Mesenchymal stem cell (in vitro differentiated cells and primary cell): ENCODE measurements around the gene PBX3.

Experiments
- DNase-seq: peaks from one replicate; pipeline ENCODE4 v3.0.0-alpha.2; 2013
- H2AFZ ChIP-seq: one replicate; pipeline ENCODE4 v1.6.1; 2013; ENCODE audit warnings: low read depth, mild to moderate bottlenecking, control low read depth, inconsistent platforms, low read length, moderate library complexity
- H2AK5ac ChIP-seq: 2 replicates; pipeline ENCODE4 v1.6.1; 2013; ENCODE audit warnings: low read length, moderate library complexity, mild to moderate bottlenecking, inconsistent platforms; ENCODE audit not compliant: severe bottlenecking
- H2BK120ac ChIP-seq: one replicate; pipeline ENCODE4 v1.6.1; 2013; ENCODE audit warnings: low read depth, mild to moderate bottlenecking, inconsistent platforms, low read length, moderate library complexity
- H2BK12ac ChIP-seq, 2 experiments: one replicate each; pipeline ENCODE4 v1.6.1; 2013; ENCODE audit warnings: inconsistent platforms in 2 of 2, low read length in 2 of 2, mild to moderate bottlenecking in 2 of 2, moderate library complexity in 2 of 2, control low read depth in 1 of 2
- H2BK15ac ChIP-seq: one replicate; pipeline ENCODE4 v1.6.1; 2013; ENCODE audit warnings: mild to moderate bottlenecking, low read depth, inconsistent platforms; ENCODE audit not compliant: poor library complexity, severe bottlenecking
- H2BK5ac ChIP-seq: 2 replicates; pipeline ENCODE4 v1.6.1; 2013; ENCODE audit warnings: low read depth, mild to moderate bottlenecking, low read length, control low read depth, inconsistent platforms; ENCODE audit not compliant: poor library complexity, severe bottlenecking
- H3K14ac ChIP-seq, 2 experiments: one replicate each; pipeline ENCODE4 v1.6.1; 2013; ENCODE audit warnings: inconsistent platforms in 2 of 2, low read length in 2 of 2, control low read depth in 1 of 2, mild to moderate bottlenecking in 1 of 2, moderate library complexity in 1 of 2
- H3K18ac ChIP-seq, 2 experiments: one replicate each; pipeline ENCODE4 v1.6.1; 2013; ENCODE audit warnings: inconsistent platforms in 2 of 2, low read length in 2 of 2, control low read depth in 1 of 2, low read depth in 1 of 2, mild to moderate bottlenecking in 1 of 2
- H3K23ac ChIP-seq, 2 experiments: one replicate each; pipeline ENCODE4 v1.6.1; 2013; ENCODE audit warnings: inconsistent platforms in 2 of 2, low read length in 2 of 2, mild to moderate bottlenecking in 2 of 2, moderate library complexity in 2 of 2, control low read depth in 1 of 2
- H3K27ac ChIP-seq: 2 replicates; pipeline ENCODE4 v1.5.1; 2013; ENCODE audit warnings: mild to moderate bottlenecking, moderate library complexity, low read length, control low read depth, inconsistent platforms; ENCODE audit not compliant: poor library complexity, severe bottlenecking
- H3K27me3 ChIP-seq, 2 experiments: 2 replicates each; pipeline versions ENCODE4 v1.6.1 to v1.7.0; 2013; ENCODE audit warnings: low read length in 2 of 2, mild to moderate bottlenecking in 2 of 2, moderate library complexity in 2 of 2, control low read depth in 1 of 2, inconsistent platforms in 1 of 2; ENCODE audit not compliant: control insufficient read depth in 1 of 2, insufficient read depth in 1 of 2
- H3K36me3 ChIP-seq, 2 experiments: 2 replicates each; pipeline versions ENCODE4 v1.6.1 to v1.7.0; 2013; ENCODE audit warnings: low read length in 2 of 2, control low read depth in 1 of 2, inconsistent platforms in 1 of 2, low read depth in 1 of 2, mild to moderate bottlenecking in 1 of 2; ENCODE audit not compliant: insufficient read depth in 2 of 2, control insufficient read depth in 1 of 2
- H3K4ac ChIP-seq, 2 experiments: one replicate each; pipeline ENCODE4 v1.6.1; 2013; ENCODE audit warnings: inconsistent platforms in 2 of 2, low read length in 2 of 2, mild to moderate bottlenecking in 2 of 2, moderate library complexity in 2 of 2, control low read depth in 1 of 2, low read depth in 1 of 2
- H3K4me1 ChIP-seq: 2 replicates; pipeline ENCODE4 v1.6.1; 2013; ENCODE audit warnings: low read depth, low read length, control low read depth; ENCODE audit not compliant: control insufficient read depth, insufficient read depth
- H3K4me2 ChIP-seq: 2 replicates; pipeline ENCODE4 v1.6.1; 2013; ENCODE audit warnings: low read length, mild to moderate bottlenecking, inconsistent platforms; ENCODE audit not compliant: poor library complexity, severe bottlenecking
- H3K4me3 ChIP-seq, 2 experiments: 2 replicates each; pipeline versions ENCODE4 v1.5.1 to v1.7.0; 2013; ENCODE audit warnings: low read length in 2 of 2, mild to moderate bottlenecking in 2 of 2, control low read depth in 1 of 2, low read depth in 1 of 2; ENCODE audit not compliant: insufficient read depth in 1 of 2
- H3K79me1 ChIP-seq: replicated peaks from 2 replicates; pipeline ENCODE4 v1.6.1; 2013; ENCODE audit warnings: mild to moderate bottlenecking, control low read depth, low read length, inconsistent platforms; ENCODE audit not compliant: poor library complexity, severe bottlenecking
- H3K9ac ChIP-seq: 2 replicates; pipeline ENCODE4 v1.7.0; 2013; ENCODE audit warnings: mild to moderate bottlenecking, low read length, moderate library complexity
- H3K9me3 ChIP-seq: 2 replicates; pipeline ENCODE4 v1.7.0; 2013; ENCODE audit warnings: mild to moderate bottlenecking, low read length; ENCODE audit not compliant: control insufficient read depth
- H4K8ac ChIP-seq: one replicate; pipeline ENCODE4 v1.6.1; 2013; ENCODE audit warnings: inconsistent platforms, mild to moderate bottlenecking, low read length, moderate library complexity
- H4K91ac ChIP-seq: one replicate; pipeline ENCODE4 v1.6.1; 2013; ENCODE audit warnings: mild to moderate bottlenecking, low read length, inconsistent platforms
- WGBS: methylation state at CpG from one replicate; pipeline ENCODE4 v1.1.7; 2013; ENCODE audit warnings: mixed read lengths; 5-methylcytosine and 5-hydroxymethylcytosine counted together

Gene PBX3

GRCh38 chr9:125761676-125762450 lies 14.7 kb downstream of the PBX3 start:
- H2BK12ac ChIP-seq = no peak overlapping the region
- WGBS = 40% methylated on average over 1 of the region's 2 CpGs
- H3K9me3 ChIP-seq = no peaks in the 10 kb centered on the region
- no peak overlapping the region for H3K4ac ChIP-seq
- no peak overlapping the region for H3K14ac ChIP-seq
- no peak overlapping the region for H3K9ac ChIP-seq
- H3K18ac ChIP-seq = no peak overlapping the region
- peaks cover 16% of the 10 kb centered on the region for H3K79me1 ChIP-seq
- H2BK120ac ChIP-seq = no peak overlapping the region
- no peak overlapping the region for H3K4me3 ChIP-seq
- no peak overlapping the region for H2BK15ac ChIP-seq
- no peaks in the 10 kb centered on the region for H3K27me3 ChIP-seq
- H4K91ac ChIP-seq = no peak overlapping the region
- H3K27ac ChIP-seq = no peak overlapping the region
- no peak for DNase-seq
- H3K4me1 ChIP-seq = no peaks in the 10 kb centered on the region
- no peak overlapping the region for H3K23ac ChIP-seq
- H3K36me3 ChIP-seq = no peaks in the 10 kb centered on the region
- H4K8ac ChIP-seq = no peak overlapping the region
- H2AK5ac ChIP-seq = no peak overlapping the region
- H2AFZ ChIP-seq = no peak overlapping the region
- no peak overlapping the region for H2BK5ac ChIP-seq
- H3K4me2 ChIP-seq = no peak overlapping the region

DNA sequence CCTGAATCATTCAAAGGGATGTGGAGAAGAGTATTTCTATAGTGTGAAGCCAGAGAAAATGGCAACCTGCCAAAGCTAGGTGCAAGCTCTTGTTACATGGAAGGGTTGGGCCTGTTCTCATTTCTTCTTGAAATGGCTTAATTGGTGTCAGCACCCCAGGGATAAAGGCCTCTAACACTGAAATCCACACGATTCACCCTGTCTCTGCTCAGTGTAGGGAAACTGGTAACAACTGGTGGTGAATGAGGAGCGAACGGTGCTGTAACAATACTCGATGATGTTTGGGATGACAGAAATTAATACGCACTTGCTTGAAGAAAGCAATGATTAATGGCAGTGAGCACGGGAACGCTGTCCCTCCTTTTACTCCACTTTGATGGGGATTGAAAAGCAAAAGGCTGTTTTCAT lies 16.2 kb downstream of the PBX3 start:
- no peaks in the 10 kb centered on the region for H3K4me1 ChIP-seq
- no peak overlapping the region for H3K23ac ChIP-seq
- WGBS = 88% methylated on average over 4 of the region's 7 CpGs
- H3K9me3 ChIP-seq = no peaks in the 10 kb centered on the region
- no peak overlapping the region for H2BK120ac ChIP-seq
- no peaks in the 10 kb centered on the region for H3K27me3 ChIP-seq
- H3K4ac ChIP-seq = no peak overlapping the region
- H4K8ac ChIP-seq = no peak overlapping the region
- H2AFZ ChIP-seq = no peak overlapping the region
- H3K9ac ChIP-seq = no peak overlapping the region
- no peak overlapping the region for H2BK15ac ChIP-seq
- no peak overlapping the region for H3K4me3 ChIP-seq
- H3K18ac ChIP-seq = no peak overlapping the region
- no peak overlapping the region for H2BK5ac ChIP-seq
- H3K4me2 ChIP-seq = no peak overlapping the region
- H3K14ac ChIP-seq = no peak overlapping the region
- H3K27ac ChIP-seq = no peak overlapping the region
- H4K91ac ChIP-seq = no peak overlapping the region
- DNase-seq = peak; percentile 30
- H2AK5ac ChIP-seq = no peak overlapping the region
- H3K36me3 ChIP-seq = no peaks in the 10 kb centered on the region
- peaks cover 20% of the 10 kb centered on the region for H3K79me1 ChIP-seq
- H2BK12ac ChIP-seq = no peak overlapping the region

DNA sequence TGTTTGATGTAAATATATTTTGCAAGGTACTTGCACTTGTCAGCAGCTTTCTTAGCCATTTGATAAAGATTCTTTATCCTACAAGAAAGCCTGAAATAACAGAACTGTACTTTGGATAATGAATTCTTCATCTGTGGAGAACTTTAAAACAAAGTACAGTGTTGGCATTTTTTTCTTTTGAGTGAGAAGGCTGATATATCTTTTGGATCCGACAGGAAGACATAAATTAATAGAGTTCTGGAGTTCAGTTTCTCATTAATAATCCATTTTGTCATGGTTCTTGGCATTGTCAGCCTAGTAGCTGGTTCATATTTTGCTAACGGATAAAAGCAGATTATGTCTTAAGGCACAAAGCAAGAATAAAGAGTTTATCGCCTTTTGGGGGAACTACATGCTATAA lies 17.0 kb downstream of the PBX3 start:
- 94% methylated on average over 3 of the region's 3 CpGs for WGBS

DNA sequence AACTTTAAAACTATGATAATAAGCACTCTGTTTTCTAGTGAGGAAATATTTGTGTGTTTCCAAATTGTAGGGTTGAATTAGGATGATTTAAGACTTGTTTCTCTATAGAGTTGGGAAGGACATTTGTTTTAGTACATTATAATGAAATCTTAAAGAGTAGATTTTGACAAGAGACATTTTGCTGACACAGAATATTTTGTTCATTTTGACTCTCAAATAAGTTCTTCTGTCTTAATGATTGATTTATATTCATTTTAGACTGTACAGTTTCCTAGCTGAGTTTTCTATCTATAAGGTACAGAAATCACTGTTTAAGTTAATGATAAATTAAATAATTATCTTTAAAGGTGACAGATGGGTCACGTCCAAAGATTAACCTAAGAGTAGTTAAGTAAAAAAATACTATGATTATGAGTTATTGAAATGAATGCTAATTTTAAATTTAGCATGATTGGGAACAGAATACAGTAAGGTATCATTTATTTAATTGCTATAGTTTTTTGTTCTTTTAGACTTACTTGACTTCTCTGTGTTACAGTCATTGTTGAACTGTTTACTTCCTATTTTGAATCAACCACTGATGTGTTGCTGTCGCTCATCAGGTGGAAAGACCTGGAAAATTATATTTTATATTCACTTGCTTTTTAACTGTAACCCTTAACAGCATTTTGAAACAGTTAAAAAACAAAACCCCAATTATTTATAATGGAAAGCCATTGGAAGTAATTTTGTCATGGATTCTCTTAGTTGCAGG lies 19.5 kb downstream of the PBX3 start:
- no peak overlapping the region for H4K8ac ChIP-seq
- no peaks in the 10 kb centered on the region for H3K27me3 ChIP-seq
- no peak overlapping the region for H3K18ac ChIP-seq
- DNase-seq = no peak
- H2BK120ac ChIP-seq = no peak overlapping the region
- no peaks in the 10 kb centered on the region for H3K36me3 ChIP-seq
- no peak overlapping the region for H2BK12ac ChIP-seq
- H3K4me3 ChIP-seq = no peak overlapping the region
- H3K4ac ChIP-seq = no peak overlapping the region
- H2AFZ ChIP-seq = no peak overlapping the region
- peaks cover 17% of the 10 kb centered on the region for H3K79me1 ChIP-seq
- no peak overlapping the region for H4K91ac ChIP-seq
- no peaks in the 10 kb centered on the region for H3K4me1 ChIP-seq
- H3K9me3 ChIP-seq = no peaks in the 10 kb centered on the region
- H2BK15ac ChIP-seq = no peak overlapping the region
- H3K23ac ChIP-seq = no peak overlapping the region
- H3K9ac ChIP-seq = no peak overlapping the region
- no CpG with 5 or more reads among the region's 2 CpGs for WGBS
- H3K4me2 ChIP-seq = no peak overlapping the region
- H2BK5ac ChIP-seq = no peak overlapping the region
- H3K27ac ChIP-seq = no peak overlapping the region
- no peak overlapping the region for H3K14ac ChIP-seq
- no peak overlapping the region for H2AK5ac ChIP-seq

More for the DNA sequence above, 17.0 kb downstream of the PBX3 start:
- H4K8ac ChIP-seq = no peak overlapping the region
- H3K23ac ChIP-seq = no peak overlapping the region
- H2AK5ac ChIP-seq = no peak overlapping the region
- H2AFZ ChIP-seq = no peak overlapping the region
- H3K4me2 ChIP-seq = no peak overlapping the region
- H3K9ac ChIP-seq = no peak overlapping the region
- no peaks in the 10 kb centered on the region for H3K36me3 ChIP-seq
- no peak overlapping the region for H4K91ac ChIP-seq
- no peak overlapping the region for H3K4ac ChIP-seq
- no peaks in the 10 kb centered on the region for H3K27me3 ChIP-seq
- H3K27ac ChIP-seq = no peak overlapping the region
- H3K18ac ChIP-seq = no peak overlapping the region
- DNase-seq = no peak
- H3K4me1 ChIP-seq = no peaks in the 10 kb centered on the region
- no peak overlapping the region for H3K14ac ChIP-seq
- H2BK120ac ChIP-seq = no peak overlapping the region
- H2BK12ac ChIP-seq = no peak overlapping the region
- H3K79me1 ChIP-seq = peaks cover 19% of the 10 kb centered on the region
- no peak overlapping the region for H2BK5ac ChIP-seq
- no peak overlapping the region for H3K4me3 ChIP-seq
- H3K9me3 ChIP-seq = no peaks in the 10 kb centered on the region
- no peak overlapping the region for H2BK15ac ChIP-seq
